AG04450 (cell line): ENCODE results near the gene POLR1F. TPM values are rescaled to one million over a fixed set of nuclear protein-coding genes. Genes with fewer than 3 reads are reported as not detected.

Experiments used
- CTCF ChIA-PET: fragments of 300-600, 350-600 bp; formaldehyde crosslinking; extraction: SDS; loops from one replicate; lab custom pipeline; 2022; ENCODE audit warnings: antibody characterized with exemption, inconsistent platforms; lab: Charles Lee
- POLR2A ChIA-PET: fragments of 350-600 bp; formaldehyde crosslinking; extraction: SDS; loops from one replicate; lab custom pipeline; 2021; ENCODE audit warnings: antibody characterized with exemption, inconsistent platforms; lab: Yijun Ruan, JAX
- DNase-seq: peaks from one replicate; pipeline ENCODE4 v3.0.0-alpha.2; 2011; ENCODE audit warnings: low read depth, low spot score
- H3K27ac ChIP-seq: one replicate; pipeline ENCODE4 v1.5.1; 2012; ENCODE audit warnings: low read depth, low read length, control low read depth
- H3K27me3 ChIP-seq: one replicate; pipeline ENCODE4 v1.6.0; 2012; ENCODE audit warnings: low read length; ENCODE audit not compliant: control insufficient read depth, insufficient read depth
- H3K4me3 ChIP-seq: 2 replicates; pipeline ENCODE4 v1.5.1; 2011; ENCODE audit warnings: mild to moderate bottlenecking, low read depth, low read length, control low read depth
- H3K9me3 ChIP-seq: 2 replicates; pipeline ENCODE4 v1.5.1; 2012; ENCODE audit warnings: low read length; ENCODE audit not compliant: control insufficient read depth, insufficient read depth
- polyA plus RNA-seq: library from polyadenylated mRNA; depleted of rRNA; stranded (reverse); fragments of >200 nt; gene quantifications from 2 replicates; pipeline ENCODE4 v1.2.3, GENCODE V29; 2011
- TF ChIP-seq, protein P1 (sequence below): IDR thresholded peaks from 2 replicates; pipeline ENCODE4 v1.5.1; 2011; ENCODE audit warnings: low read depth, low read length, control low read depth, inconsistent platforms

Gene POLR1F
- polyA plus RNA-seq, 1 experiment: 23.6 TPM

DNA sequence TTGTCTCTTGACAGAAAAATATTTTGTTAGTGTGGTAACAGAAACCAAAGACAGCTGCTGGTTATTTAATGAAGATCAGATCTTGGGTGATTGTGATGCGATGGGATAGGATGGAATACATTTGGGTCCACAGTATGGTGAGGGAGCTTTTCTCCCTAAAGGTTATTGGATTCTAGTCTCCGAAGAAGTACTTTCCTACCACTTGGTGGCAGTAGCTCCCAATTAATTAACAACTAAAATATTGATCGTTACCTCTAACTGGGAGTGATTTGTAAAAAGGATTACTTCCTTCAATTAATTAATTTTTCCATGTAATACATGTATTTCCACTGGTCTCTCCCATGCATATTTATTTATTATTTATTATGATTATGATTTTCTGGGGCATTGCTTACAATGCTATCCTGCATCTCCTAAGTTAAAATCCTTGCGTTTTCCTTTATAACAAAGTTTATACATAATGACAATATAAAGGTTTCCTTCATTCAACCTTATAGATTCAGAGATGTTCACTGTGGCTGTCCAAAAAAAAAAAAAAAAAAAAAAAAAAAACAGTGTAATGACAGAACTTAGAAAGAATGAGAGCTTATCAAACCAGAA lies 39.0 kb upstream of the POLR1F start:
- TF ChIP-seq, protein P1, sequence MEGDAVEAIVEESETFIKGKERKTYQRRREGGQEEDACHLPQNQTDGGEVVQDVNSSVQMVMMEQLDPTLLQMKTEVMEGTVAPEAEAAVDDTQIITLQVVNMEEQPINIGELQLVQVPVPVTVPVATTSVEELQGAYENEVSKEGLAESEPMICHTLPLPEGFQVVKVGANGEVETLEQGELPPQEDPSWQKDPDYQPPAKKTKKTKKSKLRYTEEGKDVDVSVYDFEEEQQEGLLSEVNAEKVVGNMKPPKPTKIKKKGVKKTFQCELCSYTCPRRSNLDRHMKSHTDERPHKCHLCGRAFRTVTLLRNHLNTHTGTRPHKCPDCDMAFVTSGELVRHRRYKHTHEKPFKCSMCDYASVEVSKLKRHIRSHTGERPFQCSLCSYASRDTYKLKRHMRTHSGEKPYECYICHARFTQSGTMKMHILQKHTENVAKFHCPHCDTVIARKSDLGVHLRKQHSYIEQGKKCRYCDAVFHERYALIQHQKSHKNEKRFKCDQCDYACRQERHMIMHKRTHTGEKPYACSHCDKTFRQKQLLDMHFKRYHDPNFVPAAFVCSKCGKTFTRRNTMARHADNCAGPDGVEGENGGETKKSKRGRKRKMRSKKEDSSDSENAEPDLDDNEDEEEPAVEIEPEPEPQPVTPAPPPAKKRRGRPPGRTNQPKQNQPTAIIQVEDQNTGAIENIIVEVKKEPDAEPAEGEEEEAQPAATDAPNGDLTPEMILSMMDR: peak; percentile 62
- no peak for DNase-seq
- Histone ChIP-seq H3K9me3 (no peaks in the 10 kb centered on the region), H3K27me3 (no peaks in the 10 kb centered on the region), H3K27ac (no peak overlapping the region), H3K4me3 (no peak overlapping the region)
- CTCF ChIA-PET: interaction anchor here (0.6 to 2.1 kb wide), 40 partner anchors 9 to 1590 kb away, joined by 3 to 123 read pairs (median 4); partner anchors contain the start of genes POLR1F and TMEM196
- POLR2A ChIA-PET: no interaction called here

DNA sequence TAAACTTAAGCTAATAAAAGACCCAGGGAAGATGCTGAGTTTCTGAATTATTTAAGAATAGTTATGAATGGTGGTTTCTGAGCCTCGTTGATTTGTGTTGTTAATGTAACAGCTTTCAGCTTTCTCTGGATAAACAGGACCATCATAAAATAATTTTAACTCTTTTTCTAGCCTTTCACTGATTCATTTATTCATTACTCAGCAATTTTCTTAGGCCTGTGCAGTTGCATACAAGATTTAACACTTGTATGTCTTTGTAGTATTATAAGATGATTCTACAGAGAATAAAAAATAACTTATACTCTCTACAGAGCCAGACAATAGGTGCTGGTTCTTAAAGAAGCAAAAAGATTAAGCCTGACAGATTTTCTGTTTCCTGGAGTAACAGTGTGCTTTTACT lies 35.2 kb upstream of the POLR1F start:
- TF ChIP-seq, protein P1: no peak
- DNase-seq: no peak
- ChIA-PET CTCF (interaction anchor here (0.8 to 4.1 kb wide), 4 partner anchors 10 to 855 kb away, joined by 4 to 32 read pairs (median 6); partner anchors contain the start of gene POLR1F), POLR2A (no interaction called here)
- H3K9me3 ChIP-seq: no peaks in the 10 kb centered on the region
- H3K27ac ChIP-seq: no peak overlapping the region
- H3K27me3 ChIP-seq: no peaks in the 10 kb centered on the region
- H3K4me3 ChIP-seq: no peak overlapping the region

DNA sequence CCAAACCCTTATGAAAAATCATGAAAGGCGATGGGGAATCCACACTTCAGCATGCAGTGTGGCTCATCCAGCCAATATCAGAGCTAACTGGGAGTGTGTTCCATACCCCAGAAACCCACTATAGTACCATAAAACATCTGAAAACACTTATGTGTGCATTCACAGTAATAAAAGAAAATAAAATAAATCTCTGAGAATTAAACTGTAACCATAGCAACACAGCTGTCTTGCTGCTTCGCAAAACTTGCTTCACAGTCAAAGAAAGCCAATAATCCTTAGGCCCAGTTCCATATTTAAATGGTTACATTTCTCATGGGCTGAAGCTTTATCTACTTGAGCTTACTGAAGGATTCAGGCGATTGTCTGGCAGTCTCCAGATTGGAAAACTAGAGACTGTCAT lies 19.9 kb upstream of the POLR1F start:
- TF ChIP-seq, protein P1: no peak
- ChIA-PET CTCF (interaction anchor here (0.7 to 0.8 kb wide), 3 partner anchors 15 to 870 kb away, joined by 3 to 4 read pairs (median 3); no protein-coding TSS in a partner anchor), POLR2A (no interaction called here)
- H3K27me3 ChIP-seq: no peaks in the 10 kb centered on the region
- H3K27ac ChIP-seq: no peak overlapping the region
- no peaks in the 10 kb centered on the region for H3K9me3 ChIP-seq
- no peak overlapping the region for H3K4me3 ChIP-seq
- DNase-seq: no peak

DNA sequence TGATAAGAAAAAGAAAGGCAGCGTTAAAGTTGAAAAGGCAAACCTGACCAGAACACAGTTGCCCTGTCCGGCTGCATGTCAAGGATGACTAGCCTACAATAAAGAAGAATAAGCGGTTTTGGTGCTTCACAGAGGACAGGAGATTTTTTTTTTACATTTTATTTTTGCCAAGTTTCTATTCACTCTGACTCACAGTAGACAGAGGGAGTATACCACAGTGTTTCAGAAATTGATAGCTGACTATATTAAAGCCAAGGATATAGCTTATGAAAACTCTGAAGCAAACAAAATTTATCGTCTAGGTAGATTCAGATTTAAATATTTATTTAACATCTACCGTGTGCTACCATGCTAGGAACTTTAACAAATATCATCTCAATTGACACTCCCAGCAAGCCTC lies 16.9 kb upstream of the POLR1F start:
- TF ChIP-seq, protein P1: no peak
- no peaks in the 10 kb centered on the region for H3K27me3 ChIP-seq
- DNase-seq: no peak
- ChIA-PET POLR2A (no interaction called here), CTCF (interaction anchor here (0.6 to 4.1 kb wide), 2 partner anchors 12 to 703 kb away, joined by 3 to 26 read pairs; no protein-coding TSS in a partner anchor)
- no peaks in the 10 kb centered on the region for H3K9me3 ChIP-seq
- H3K27ac ChIP-seq: no peak overlapping the region
- no peak overlapping the region for H3K4me3 ChIP-seq

DNA sequence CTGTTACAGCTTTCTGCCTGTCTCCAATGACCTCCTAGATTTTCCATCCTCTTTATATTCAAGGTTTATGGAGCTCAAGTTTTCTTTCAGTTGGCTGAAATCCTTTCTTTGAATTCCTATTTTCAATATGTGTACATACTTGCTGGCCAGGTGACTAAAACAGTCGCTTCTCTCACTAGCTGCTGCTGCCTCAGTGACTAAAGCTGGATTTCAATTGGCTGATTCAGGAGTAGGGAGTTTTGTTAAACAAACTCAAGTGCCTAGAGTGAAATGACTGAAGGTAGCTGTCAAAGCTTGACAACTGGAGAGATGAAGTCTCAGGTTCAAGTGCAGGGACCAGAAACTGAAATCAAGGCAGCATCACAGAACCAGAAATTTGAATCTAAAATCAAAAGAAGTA lies 6.7 kb upstream of the POLR1F start:
- TF ChIP-seq, protein P1: no peak
- ChIA-PET CTCF (interaction anchor here (0.7 to 9.5 kb wide), 7 partner anchors 10 to 1106 kb away, joined by 5 to 399 read pairs (median 26); no protein-coding TSS in a partner anchor), POLR2A (no interaction called here)
- DNase-seq: no peak
- Histone ChIP-seq H3K4me3 (no peak overlapping the region), H3K27me3 (no peaks in the 10 kb centered on the region), H3K27ac (no peak overlapping the region), H3K9me3 (no peaks in the 10 kb centered on the region)
